Right lobe of liver (tissue), 6 donors: Measurements from ENCODE around the gene TIPIN. TPM values are rescaled to one million over a fixed set of nuclear protein-coding genes. Genes with fewer than 3 reads are reported as not detected.

Source experiments
- ATAC-seq, 4 donors: fragments of 200-7000 bp; cut with Tn5 transposase; one replicate each; pipeline ENCODE4 v1.9.1; 2020; ENCODE audit warnings: mild to moderate bottlenecking in 4 of 4, moderate library complexity in 4 of 4
- DNase-seq, 3 donors: peaks; one replicate each; pipeline ENCODE4 v3.0.0-alpha.2; 2020
- H3K27ac ChIP-seq, 3 donors: fragments of 200-600 bp; one replicate each; pipeline ENCODE4 v1.8.0; 2022
- H3K27me3 ChIP-seq, 2 donors: fragments of 200-600 bp; one replicate each; pipeline ENCODE4 v1.8.0; 2022
- H3K36me3 ChIP-seq, 4 donors: fragments of 200-600 bp; sonication (generic) in 1 of 4; one replicate each; pipeline versions ENCODE4 v1.5.1 to v1.8.0; 2017 to 2022; ENCODE audit warnings: control low read depth in 1 of 4
- H3K4me1 ChIP-seq, 4 donors: fragments of 200-600 bp; sonication (generic) in 1 of 4; one replicate each; pipeline versions ENCODE4 v1.5.1 to v1.8.0; 2017 to 2022; ENCODE audit warnings: control low read depth in 1 of 4
- H3K4me3 ChIP-seq, 3 donors: fragments of 200-600 bp; one replicate each; pipeline ENCODE4 v1.8.0; 2022
- H3K9me3 ChIP-seq, 4 donors: fragments of 200-600 bp; sonication (generic) in 1 of 4; one replicate each; pipeline versions ENCODE4 v1.5.1 to v1.8.0; 2017 to 2022; ENCODE audit warnings: control low read depth in 1 of 4
- CTCF ChIP-seq, 4 donors: fragments of 200-600 bp in 3 of 4; fragments of 450-650 bp in 1 of 4; IDR thresholded peaks; one replicate each; pipeline versions ENCODE4 v1.5.1 to v1.8.0; 2016 to 2022; ENCODE audit warnings: antibody characterized with exemption in 4 of 4, mild to moderate bottlenecking in 2 of 4
- POLR2A ChIP-seq: fragments of 450-650 bp; IDR thresholded peaks from one replicate; pipeline ENCODE4 v1.6.1; 2017; ENCODE audit warnings: antibody characterized with exemption, mild to moderate bottlenecking
- WGBS: methylation state at CpG from one replicate; pipeline ENCODE4 v1.1.6; 2018; ENCODE audit warnings: low coverage, low lambda C conversion rate; ENCODE audit not compliant: insufficient coverage; ENCODE audit errors: missing lambda C conversion rate; 5-methylcytosine and 5-hydroxymethylcytosine counted together
- intact Hi-C, 2 donors: fragments of 100-400 bp; cut with DNase I; formaldehyde crosslinking; loops; one replicate each; pipeline versions ENCODE4 v1.11.2 to v1.14.1; 2022
- long read RNA-seq: library from polyadenylated mRNA; unstranded; transcript quantifications from one replicate; pipeline ENCODE4 v2.0.0, GENCODE V29; 2019
- total RNA-seq, 6 experiments: library from RNA; depleted of rRNA in 2 of 6; stranded (reverse); fragments of >200 nt in 2 of 6; fragmentation: NEBNext Ultra II Directional in 3 of 6; extraction: Animal tissue kit (Norgen Biotek cat#: 25700) in 3 of 6; gene quantifications; one replicate each; pipeline versions ENCODE4 v1.1.0 to v1.2.4, GENCODE V29; 2016 to 2023
- donor health status: DM: no; HTN: yes; CAD: no.
- donor health status: DM: no; HTN: no; CAD: no.
- donor health status: DM: no; HTN: no; CAD: no.
- donor health status: DM: no; HTN: yes; CAD: no.
- donor health status: DM: no; HTN: yes; CAD: no.

The TIPIN gene
- total RNA-seq = 1 to 10 TPM; 2.4 to 5.1 (median 2.9) TPM
- long read RNA-seq = 0 reads

DNA sequence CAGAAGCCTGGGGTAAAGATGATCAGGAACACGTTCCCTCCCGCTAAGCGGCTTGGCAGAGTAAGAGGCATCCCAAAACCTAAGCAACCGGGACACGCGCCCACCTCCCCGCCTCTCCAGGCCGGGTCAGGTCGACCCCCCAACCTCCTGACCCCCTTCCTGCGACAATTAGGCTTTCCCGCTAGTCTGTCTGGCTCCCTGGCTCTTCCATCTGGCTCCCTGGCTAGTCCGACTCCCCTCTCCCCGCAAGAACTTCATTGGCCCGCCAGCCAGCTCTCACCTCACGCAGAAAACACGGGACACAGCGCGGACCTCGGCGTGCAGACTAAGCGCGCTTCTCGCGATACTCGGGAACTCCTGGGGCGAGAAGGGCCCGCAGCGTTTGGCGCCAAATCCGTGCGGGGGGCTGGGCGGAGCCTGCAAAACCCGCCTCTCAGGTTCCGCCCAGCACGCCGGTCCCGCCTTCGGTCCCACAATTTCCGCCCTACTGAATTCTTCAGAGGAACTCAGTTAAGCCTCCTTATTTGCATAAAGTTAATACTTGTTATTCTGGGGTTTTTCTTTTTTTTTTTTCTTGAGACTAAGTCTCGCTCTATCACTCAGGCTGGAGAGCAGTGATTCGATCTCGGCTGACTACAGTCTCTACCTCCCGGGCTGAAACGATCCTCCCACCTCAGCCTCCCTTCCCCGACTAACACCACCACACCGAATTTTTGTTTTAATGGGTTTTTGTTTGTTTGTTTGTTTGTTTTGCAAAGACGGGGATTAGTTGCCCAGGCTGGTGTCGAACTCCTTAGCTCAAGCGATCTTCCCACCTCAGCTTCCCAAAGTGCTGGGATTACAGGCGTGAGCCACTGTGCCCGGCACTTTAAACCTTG is at the start of gene TIPIN:
TIPIN (minus strand) TSS at position 327 of the 878 bp plus-strand sequence. CDS start 3,738 bp downstream, outside the sequence.
- Histone ChIP-seq H3K27ac (peak within 1 kb of the TSS; percentile 15 to 50 (median 36)), H3K36me3 (no peaks in the 10 kb centered on the region), H3K4me3 (peak within 1 kb of the TSS; percentile 55 to 63 (median 56)), H3K9me3 (no peaks in the 10 kb centered on the region), H3K4me1 (peaks cover 0 to 9% (median 0%) of the 10 kb centered on the region in 4 donors), H3K27me3 (no peaks in the 10 kb centered on the region)
- intact Hi-C loops = no loop called here
- peak; percentile 96 to 98 (median 97) for DNase-seq
- peak; percentile 99 to 100 (median 99) for ATAC-seq
- 10% methylated on average over 34 of the region's 51 CpGs for WGBS
- TF ChIP-seq POLR2A (peak; percentile 64), CTCF (IDR thresholded peaks at IDR 0.05) (no peak)

DNA sequence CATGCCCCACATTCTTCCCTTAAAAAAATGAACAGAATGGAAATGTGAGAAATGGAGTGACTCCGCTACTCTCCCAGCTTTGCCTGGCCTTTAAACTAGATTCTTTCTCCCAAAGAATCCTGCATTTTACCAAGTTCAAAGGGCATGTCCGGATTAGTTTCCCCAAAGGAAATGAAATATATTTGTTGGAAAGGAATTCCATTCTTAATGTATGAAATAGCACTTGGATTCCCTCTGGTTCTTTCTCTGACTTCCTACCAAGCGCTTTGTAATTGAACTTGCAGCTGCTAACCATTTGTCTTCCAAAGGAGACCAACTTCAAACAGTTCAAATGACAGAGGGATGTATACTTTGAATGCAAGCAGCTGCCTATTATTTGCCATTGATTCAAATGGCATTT is 49.1 kb upstream of the TIPIN start:
- no peak for ATAC-seq
- no peak for TF ChIP-seq POLR2A
- TF ChIP-seq CTCF (IDR thresholded peaks at IDR 0.05) = no peak
- Histone ChIP-seq H3K4me3 (no peak overlapping the region), H3K27ac (peak overlapping the region in 1 of 3 donors; percentile 29), H3K36me3 (no peaks in the 10 kb centered on the region), H3K27me3 (no peaks in the 10 kb centered on the region), H3K4me1 (peaks cover 0 to 38% (median 16%) of the 10 kb centered on the region in 4 donors), H3K9me3 (no peaks in the 10 kb centered on the region)
- no peak for DNase-seq
- 71% methylated on average over 3 of the region's 3 CpGs for WGBS
- intact Hi-C loops = no loop called here

DNA sequence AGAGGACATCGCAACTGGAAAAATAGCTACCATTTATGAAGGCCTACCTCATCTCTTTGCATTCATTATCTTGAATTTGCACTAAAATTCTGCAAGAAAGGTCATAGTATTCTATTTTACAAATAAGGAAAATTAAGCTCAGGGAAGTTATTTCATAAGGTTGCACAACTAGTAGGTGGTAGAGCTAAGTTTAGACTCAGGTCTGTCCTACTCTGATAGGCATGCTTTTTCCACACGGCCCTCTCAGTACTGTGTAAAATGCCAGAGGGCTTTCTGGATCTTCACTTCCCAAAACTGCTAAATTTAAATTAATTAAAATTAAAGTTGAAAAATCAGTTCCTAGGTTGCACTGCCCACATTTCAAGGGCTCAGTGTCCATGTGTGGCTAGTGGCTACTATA is 48.5 kb upstream of the TIPIN start:
- no peaks in the 10 kb centered on the region for H3K9me3 ChIP-seq
- peaks cover 0 to 35% (median 16%) of the 10 kb centered on the region in 4 donors for H3K4me1 ChIP-seq
- peak overlapping the region in 1 of 3 donors; percentile 44 for H3K27ac ChIP-seq
- 58% methylated on average over 2 of the region's 2 CpGs for WGBS
- intact Hi-C loops = no loop called here
- H3K27me3 ChIP-seq = no peaks in the 10 kb centered on the region
- no peak overlapping the region for H3K4me3 ChIP-seq
- ATAC-seq (peak; percentile 71 to 83 (median 74)), DNase-seq (no peak)
- TF ChIP-seq CTCF (IDR thresholded peaks at IDR 0.05) = no peak
- no peaks in the 10 kb centered on the region for H3K36me3 ChIP-seq

DNA sequence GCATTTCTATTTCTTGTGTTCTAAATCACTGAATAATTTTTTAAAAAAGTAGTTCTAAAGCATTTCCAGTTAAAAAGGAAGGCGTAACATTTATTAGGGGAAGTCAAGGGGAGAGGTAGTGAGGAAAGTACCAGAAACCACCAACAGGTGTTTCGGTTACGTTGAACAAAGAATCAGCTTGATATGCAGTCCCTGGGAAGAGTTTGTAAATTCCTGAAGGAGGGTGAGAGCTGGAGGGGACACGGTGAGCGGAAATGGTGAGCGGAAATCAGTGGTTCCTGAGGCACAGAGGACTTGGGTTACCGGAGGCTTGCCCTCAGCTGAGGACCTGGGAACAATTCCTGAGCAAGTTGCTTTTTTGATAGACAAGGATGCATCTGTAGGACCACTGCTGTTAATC is 48.0 kb upstream of the TIPIN start:
- ATAC-seq (peak; percentile 19 to 48 (median 30)), DNase-seq (no peak)
- peaks cover 0 to 35% (median 16%) of the 10 kb centered on the region in 4 donors for H3K4me1 ChIP-seq
- H3K27ac ChIP-seq = peak overlapping the region; percentile 25 to 44 (median 33)
- H3K9me3 ChIP-seq = no peaks in the 10 kb centered on the region
- WGBS = 49% methylated on average over 5 of the region's 7 CpGs
- no peaks in the 10 kb centered on the region for H3K27me3 ChIP-seq
- TF ChIP-seq CTCF (IDR thresholded peaks at IDR 0.05) = peak in 1 of 4 donors; percentile 9
- no peak for TF ChIP-seq POLR2A
- intact Hi-C loops = no loop called here
- H3K36me3 ChIP-seq = no peaks in the 10 kb centered on the region
- no peak overlapping the region for H3K4me3 ChIP-seq
